Measurements from ENCODE around the gene PRRX1.
A peak's percentile ranks its signal among the peaks of the same experiment; 100 is the strongest.

Gene PRRX1

DNA sequence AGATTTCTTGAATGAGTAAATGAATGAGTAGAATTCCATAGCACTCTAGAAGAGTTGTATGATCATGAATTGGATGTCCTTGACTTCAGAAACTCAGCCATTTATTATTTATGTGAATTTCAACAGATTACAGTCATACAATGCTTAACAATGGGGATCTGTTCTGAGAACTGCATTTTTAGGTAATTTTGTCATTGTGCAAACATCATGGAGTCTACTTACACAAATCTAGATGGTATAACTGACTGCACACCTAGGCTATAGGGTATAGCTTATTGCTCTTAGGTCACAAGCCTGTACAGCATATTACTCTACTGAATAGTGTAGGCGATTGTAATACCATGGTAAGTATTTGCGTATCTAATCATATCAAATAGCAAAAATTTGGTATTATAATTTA is 59.6 kb downstream of the PRRX1 start:
- DNase-seq (ENCODE audit: low spot score), result no peak

DNA sequence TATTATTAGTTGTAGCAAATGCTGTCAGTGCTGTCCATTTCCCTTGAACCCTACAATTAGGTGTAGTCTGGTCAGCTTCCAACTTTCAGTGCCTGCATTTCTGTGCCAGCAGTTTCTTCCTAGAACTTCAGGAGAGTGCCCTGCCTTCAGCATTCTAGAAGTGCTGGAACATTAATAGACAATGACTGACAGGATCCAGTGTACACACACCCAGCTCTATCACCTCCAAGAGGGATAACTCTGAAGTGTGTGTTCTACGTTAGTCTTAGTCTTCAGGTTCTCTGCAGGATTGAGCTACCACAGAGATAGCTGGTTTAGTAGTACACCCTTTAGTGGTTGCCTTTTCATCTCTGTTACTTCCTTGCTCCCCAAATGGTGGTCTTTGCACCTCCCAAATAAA is 61.4 kb downstream of the PRRX1 start:
- no peak for DNase-seq (ENCODE audit: low spot score)

DNA sequence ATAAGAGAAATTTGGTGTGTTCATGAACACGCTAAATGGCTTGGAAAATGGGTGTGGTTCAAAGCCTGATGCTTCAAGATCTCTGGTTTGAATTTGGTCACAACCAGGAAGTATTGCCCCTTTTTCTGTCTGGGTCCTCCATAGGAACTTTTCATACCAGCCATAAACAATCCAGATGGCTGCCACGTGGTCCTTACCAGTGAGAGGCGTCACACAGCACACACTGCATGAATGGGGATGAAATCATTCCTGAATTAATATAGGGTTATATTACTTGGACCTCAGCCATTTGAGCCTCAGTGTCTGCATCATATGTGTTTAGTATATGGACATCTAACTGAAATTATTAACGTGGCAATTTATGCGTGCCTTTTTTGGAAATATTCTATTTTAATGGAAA is 64.0 kb downstream of the PRRX1 start:
- no peak for DNase-seq (ENCODE audit: low spot score)

DNA sequence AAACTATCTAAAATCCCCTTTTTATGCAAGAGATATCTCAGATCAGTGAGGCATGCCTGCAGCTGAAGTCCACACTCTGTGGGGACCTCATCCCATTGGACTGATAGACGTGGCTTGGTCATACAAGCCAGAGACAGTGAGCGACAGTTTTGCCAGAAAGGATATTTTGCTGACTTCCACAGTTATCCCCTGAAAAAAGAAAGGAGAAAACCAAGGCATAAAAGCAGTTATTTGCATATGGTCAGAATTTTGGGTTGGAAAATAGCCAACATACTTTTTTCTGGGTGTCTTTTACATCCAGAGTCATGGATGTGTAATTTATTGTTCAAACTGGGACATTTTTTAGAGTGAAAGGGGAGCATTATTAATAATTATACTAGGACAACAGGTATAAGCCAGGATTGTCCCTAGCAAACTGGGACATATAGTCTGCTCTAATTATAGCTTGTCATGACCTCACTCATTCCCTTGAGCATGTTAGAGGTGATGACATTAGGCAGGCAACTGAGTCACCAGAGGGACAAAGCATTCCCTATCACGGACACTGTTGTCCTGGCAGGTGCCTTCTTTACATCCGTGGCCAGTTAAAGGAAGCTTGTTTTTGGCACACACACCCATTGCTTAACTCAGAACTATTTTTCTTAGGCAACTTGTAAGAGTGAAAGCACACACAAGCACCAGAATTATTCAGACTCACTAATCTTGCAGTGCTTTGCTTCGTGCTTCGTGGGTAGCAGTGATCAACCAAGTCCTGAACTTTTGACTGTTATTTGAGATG is 65.5 kb downstream of the PRRX1 start:
- no peak for DNase-seq (ENCODE audit: low spot score)

DNA sequence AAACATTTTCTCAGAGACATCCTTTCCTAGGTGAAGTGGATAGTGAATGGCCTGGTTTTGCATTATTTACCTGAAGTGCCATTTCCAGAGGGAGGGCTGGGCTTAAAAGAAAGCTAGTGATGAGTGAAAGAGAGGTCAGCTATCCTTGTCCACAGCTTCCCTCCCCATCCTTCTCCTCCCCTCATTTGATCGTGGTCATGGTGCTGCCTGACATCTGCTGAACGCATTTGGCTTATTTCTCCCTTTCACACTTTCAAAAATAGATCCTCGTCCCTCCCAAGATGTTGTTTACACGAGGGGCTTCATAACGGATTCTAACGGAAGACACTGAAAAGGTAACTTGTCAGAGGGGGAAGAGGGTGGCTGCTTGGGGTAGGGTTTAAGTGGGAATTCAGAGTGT is 66.1 kb downstream of the PRRX1 start:
- no peak for DNase-seq (ENCODE audit: low spot score)

DNA sequence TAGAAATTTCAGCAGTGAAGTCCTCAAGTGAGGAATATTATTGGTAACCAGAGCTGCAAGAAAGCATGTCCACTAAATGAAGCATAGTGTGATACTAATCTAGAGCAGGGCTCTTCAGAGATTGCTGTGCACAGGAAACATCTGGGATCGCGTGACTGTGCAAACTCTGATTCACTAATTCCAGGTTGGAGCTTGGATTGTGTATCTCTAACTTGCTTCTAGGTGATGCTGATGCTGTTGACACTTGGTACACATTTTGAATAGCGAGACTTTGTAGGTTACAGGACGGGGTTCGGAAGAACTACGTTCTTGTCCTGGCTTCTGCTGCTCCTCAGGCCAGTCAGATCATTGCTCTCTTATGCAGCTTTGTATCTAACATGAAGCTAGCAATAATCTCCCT is 66.5 kb downstream of the PRRX1 start:
- no peak for DNase-seq (ENCODE audit: low spot score)

DNA sequence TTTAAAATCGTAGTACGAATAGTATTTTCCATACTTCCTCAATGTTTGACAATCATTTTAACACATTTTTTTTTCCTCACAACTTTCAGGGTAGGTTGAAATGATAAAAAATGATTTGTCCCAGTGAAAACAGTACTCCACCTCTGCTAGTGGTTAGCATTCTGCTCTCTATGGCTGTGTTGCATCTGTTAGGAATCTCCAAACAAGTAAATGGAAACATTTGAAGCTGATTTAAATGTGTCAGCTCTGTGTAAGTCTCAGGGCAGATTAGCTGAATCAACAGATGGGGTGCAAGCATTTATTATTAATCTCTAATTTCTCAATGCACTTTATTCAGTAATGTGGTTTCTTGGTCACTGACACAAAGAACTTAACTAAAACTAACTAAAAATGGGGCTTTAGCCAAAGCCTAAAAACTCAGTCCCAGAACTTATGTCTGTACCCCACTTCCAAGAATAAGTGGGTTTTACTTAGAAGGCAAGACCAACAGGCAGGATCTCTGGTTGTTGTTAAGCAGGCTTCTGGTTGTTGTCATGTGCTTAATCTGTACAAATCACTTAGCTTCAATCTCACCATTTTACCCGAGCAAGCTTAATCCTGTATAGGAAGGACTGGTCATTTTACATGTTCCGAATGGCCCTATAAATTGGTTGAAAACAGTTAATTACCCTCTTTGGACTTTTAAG is 67.8 kb downstream of the PRRX1 start:
- no peak for DNase-seq (ENCODE audit: low spot score)

DNA sequence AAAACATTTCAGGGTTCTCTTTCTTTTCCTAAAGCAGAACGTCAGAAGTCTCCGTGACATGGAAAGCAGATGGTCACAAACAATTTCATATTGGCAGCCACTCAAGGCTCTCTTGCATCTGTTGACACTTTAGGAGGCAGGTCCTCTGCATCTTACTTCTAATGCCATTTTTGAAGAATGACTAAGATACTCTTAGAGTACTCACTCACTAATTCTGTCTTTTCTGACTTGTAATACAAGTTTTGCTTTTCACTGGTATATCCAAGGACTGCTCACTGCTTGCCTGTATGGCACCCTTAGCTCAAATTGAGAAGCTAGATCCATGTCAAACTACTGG is 68.3 kb downstream of the PRRX1 start:
- no peak for DNase-seq (ENCODE audit: low spot score)

DNA sequence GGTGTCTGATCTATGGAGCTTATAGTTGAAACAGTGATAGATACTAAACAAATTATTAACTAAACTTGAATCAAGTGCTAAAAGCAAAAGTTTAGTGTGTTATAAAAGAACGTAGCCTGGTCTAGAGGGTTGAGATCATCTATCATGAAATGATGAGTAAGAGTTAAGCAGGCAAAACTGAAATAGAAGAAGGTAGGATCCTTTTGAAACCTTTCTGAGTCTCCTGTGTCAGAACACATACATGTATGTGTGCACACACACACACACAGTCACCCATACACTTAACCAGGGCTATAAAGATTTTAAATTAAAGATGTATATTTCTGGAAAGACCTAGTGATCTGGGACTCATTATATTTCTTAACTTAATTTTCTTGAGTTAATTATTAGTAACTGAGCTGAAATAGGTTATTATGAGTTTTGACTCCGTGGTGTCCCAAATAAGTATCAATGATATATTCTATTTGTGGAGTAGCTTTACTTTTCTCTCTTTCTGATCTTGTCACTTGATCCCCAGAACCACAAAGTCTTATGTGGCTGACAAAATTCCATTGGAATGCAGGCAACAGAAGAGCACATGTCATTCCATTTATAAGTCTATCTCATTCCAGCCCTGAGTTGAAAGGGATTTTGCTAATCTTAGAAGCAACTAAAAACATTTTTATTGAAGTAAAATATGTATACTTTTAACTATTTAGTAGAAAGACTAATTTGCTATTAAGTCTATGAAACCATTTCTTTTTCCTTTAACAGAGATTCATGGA is 70.7 kb downstream of the PRRX1 start:
- no peak for DNase-seq (ENCODE audit: low spot score)

DNA sequence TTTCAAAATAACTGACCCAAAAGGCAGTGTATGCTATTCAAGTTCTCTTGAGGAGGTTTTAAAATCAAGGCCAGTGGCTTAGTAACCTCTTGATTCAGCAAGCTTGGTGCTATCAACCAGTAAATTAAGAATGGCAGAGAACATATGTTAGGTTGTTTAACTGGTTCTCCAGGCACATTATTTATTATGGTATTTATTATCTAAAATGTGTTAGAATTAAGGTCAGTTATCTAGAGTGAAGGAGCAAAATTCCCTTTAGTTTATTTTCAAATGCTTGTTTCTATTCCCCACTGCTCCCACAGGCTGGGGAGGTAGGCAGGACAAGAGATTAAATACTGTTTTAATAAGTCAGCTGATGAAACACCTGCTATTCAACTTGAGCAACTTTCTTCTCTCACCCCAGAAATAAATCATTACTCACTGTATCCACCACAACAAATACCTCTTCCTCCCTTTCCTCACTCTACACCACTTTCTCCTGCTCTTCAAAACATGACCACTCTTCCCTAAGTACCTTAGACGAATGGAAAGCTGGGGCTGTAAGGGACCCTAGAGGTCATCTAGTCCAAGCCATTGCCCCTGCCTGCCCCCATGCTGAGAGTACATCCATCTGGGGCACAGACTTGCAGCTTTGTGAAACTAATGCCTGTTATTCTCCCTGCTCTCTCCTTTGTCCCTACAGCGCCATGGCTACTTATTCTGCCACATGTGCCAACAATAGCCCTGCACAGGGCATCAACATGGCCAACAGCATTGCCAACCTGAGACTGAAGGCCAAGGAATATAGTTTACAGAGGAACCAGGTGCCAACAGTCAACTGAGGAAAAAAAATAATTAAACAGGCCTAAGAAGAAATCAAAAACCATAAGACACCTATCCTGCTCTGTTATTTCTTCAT is 71.7 kb downstream of the PRRX1 start:
- no peak for DNase-seq (ENCODE audit: low spot score)

DNA sequence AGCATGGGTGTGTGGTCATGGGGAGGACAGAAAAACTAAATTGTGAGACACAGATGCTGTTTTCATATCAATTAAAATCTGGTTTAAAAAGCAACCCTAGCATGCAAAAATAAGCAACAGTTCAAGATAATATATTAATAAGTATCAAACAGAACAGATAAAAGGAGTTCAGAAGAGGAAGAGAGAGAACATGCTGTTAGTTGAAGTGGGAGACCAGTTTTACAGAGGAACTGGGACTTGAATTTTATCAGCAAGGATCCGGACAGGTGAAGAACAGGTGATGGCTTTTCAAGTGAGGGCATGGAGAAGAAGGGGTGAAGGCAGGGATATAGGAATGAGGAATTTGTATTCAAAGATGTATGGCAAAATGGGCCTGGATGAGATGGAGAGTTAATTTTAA is 75.9 kb downstream of the PRRX1 start:
- DNase-seq (ENCODE audit: low spot score), result no peak

DNA sequence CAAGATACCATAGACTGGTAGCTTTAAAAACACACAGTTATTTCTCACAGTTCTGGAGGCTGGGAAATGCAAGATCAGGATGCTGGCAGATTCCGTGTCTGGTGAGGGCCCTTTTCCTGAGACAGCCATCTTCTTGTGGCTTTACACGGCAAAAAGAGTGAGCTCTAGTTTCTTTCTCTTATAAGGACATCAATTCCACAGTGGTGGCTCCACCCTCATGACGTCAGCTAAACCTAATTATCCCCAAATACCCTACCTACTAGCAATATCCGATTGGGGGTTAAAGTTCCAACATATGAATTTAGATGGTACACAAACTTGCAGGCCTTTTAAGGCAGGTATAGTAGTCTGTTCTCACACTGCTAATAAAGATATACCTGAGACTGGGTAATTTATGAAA is 77.7 kb downstream of the PRRX1 start:
- DNase-seq (ENCODE audit: low spot score), result no peak

DNA sequence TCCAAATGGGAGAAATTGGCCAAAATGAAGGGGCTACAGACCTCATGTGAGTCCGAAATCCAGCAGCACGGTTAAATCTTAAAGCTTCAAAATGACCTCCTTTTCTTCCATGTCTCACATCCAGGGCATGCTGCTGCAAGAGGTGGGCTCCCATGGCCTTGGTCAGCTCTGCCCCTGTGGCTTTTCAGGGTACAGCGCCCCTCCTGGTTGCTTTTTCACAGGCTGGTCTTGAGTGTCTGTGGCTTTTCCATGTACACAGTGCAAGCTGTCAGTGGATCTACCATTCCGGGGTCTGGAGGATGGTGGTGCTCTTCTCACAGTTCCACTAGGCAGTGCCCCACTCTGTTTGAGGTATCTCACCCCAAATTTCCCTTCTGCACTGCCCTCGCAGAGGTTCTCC is 78.7 kb downstream of the PRRX1 start:
- DNase-seq (ENCODE audit: low spot score), result no peak

DNA sequence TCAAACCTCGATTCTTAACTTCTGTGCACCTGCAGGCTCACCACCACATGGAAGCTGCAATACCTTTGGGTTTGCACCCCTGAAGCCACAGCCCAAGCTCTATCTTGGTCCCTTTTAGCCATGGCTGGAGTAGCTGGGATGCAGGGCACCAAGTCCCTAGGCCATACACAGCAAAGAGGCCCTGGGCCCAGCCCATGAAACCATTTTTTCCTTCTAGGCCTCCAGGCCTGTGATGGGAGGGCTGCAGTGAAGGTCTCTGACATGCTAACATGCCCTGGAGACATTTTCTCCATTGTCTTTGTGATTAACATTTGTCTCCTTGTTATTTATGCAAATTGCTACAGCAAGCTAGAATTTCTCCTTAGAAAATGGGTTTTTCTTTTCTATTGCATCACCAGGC is 79.2 kb downstream of the PRRX1 start:
- no peak for DNase-seq (ENCODE audit: low spot score)

DNA sequence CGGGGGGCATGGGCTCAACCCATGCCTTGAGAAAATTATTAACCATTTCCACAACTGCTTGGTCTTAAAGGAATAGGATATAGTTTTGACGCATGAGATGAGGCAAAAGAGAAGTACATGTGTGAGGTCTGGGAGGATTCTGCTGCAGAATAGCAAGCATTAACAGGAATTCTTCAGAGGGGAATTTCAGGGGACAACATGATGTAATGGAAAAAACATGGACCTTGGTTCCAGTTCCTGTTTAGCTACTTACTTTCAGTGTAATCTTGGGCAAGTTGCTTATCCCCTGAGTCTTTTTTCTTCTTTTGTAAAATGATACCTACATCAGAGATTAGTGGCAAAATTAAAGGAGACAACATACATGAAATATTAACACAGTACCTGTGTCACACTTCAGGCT is 85.6 kb downstream of the PRRX1 start:
- DNase-seq (ENCODE audit: low spot score), result no peak

DNA sequence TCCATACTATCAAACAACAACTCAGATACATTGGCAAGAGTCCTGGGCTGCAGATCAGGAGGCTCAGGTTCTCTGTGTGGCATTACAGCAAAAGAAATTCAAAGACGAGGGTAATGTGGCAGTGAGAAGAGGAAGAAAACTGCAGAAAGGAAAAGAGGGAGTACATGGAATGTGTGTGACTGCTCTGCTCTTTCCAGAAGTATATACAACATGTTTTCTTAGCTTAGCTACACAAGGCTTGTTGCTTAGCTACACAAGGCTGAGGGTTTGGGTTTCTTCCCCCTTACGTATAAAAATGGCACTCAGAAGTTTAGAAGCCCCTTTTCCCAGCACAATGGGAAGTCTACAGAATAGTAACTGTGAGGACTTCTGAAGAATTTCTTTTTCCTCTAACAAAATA is 86.0 kb downstream of the PRRX1 start:
- no peak for DNase-seq (ENCODE audit: low spot score)

DNA sequence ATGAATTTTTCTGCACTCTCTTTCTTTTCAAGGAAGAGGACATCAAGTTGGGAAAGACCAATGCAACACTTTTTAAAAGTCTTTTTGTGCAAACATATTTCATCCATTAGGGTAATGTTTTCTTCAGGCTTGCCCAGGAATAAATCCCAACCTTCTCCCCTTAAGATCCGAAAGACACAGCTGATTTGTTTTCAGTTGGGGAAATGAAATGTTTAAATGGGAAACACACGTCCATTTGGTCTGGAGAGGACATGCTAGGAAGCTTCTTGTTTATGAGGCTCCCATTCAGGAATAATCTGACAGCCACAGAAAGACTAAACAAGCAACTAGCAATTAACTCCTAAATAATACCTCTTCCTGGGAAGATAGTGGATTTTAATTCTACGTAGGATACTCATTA is 91.9 kb downstream of the PRRX1 start:
- no peak for DNase-seq (ENCODE audit: low spot score)

DNA sequence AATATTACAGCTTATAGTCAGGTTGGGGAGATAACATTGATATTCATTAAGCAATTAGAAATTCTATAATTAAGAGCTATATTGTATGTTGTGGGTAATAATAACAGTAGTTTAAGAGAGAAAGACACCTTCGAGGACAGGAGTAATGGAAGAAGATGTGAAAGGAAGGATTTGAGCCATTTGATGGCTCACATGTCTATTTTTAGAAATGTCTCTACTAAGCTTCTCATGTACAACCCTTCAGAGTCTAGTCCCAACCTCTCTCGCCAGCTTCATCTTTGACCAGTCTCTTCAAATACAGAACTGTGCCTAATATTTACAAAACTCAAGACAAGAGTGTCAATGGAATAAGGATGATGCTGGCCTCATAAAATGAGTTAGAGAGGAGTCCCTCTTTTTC is 95.1 kb downstream of the PRRX1 start:
- DNase-seq (ENCODE audit: low spot score), result no peak

DNA sequence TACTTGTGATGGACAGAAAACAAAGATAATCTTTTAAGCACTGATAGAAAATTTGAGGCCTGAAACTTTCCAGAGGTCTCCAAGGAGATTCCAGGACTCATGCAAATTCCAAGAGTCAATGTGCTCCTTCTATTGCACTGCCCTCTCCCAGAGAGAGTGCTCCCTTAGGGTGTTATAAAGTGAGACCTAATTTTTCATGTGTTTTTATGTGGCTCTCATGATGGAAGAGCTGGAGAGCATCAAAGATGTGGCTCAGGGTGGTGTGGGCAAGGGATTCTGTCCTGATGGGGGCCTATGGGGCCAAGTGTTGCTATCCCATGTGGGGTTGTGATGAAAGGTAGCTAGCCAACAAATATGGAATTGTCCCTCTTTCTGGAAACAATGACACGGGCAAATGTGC is 101.3 kb downstream of the PRRX1 start:
- peak; percentile 4 for DNase-seq (ENCODE audit: low spot score)

DNA sequence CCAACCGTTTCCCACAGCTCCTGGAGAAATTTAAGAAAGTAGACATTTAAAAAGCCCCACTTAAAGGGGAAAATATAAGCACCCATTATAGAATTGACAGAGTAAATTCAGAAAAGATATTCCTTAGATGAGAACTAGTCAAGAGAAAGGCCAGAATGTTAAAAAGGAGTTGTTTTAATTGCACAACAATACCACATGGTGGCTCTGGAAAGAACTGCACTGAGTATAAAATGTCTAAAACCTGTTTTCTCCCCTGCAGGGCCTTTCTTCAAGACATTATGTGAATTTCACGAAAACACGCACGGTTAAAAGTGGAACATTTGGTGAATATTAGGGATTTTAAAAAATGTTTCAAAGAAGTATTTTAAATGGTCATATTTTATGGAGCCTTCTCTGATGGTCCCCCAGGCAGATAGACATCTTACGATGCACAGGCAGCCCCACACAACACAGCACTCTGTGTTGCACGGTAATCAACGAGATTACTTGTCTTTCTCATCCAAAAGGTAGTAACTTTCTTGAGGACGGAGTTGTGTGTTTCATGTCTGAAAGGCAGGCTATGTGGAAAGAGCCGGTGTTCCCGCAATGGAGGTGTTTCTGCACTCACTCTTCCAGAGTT is 101.9 kb downstream of the PRRX1 start:
- no peak for DNase-seq (ENCODE audit: low spot score)

DNA sequence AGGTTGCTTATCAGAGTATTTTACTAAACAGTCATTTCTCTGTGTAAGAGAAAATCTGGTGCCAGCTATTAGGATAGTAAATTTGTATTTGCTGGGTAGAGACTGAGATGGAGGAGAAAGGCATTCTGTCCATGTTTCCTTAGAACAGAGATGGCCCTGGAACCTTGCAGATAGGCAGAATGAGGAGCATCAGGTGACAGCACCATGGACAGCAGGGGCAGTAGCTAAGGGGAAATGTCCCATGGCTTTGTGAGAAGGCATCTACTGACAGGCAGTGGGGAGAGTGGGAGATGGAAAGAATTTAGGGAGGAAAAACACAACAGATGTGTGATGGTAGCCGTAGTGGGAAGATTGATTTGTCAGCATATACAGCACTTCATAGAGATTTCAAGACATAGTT is 105.0 kb downstream of the PRRX1 start:
- no peak for DNase-seq (ENCODE audit: low spot score)

DNA sequence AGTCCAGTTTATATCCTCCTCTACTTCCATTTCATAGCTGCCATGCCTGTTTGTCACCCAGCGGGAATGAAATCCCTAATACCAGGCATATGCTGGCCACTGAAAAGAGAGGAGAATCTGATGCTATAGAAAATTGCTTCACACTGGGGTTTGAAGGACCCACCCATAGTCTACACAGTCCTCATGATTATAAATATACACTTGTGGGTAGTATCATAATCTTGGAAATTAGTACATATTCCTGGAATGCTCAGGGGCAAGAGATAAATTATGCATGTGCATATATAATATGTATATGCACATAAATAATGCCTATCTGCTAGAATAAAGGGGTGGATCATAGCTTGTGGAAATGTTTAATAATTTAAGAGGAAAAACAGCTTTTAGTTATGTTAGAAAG is 105.8 kb downstream of the PRRX1 start:
- DNase-seq (ENCODE audit: low spot score), result no peak

All from LoVo (cell line).